IPS-15b (cell line): ENCODE data around the gene JARID2.

Experiments used
- H3K27me3 ChIP-seq: one replicate; pipeline ENCODE4 v1.6.1; 2013; ENCODE audit warnings: low read length; ENCODE audit not compliant: control insufficient read depth, insufficient read depth
- H3K36me3 ChIP-seq: one replicate; pipeline ENCODE4 v1.6.1; 2013; ENCODE audit warnings: low read length; ENCODE audit not compliant: control insufficient read depth, insufficient read depth
- H3K4me1 ChIP-seq: one replicate; pipeline ENCODE4 v1.6.1; 2013; ENCODE audit warnings: mild to moderate bottlenecking, low read length; ENCODE audit not compliant: control insufficient read depth, insufficient read depth
- H3K4me3 ChIP-seq: one replicate; pipeline ENCODE4 v1.5.1; 2013; ENCODE audit warnings: low read depth, low read length
- H3K9ac ChIP-seq: one replicate; pipeline ENCODE4 v1.6.1; 2013; ENCODE audit warnings: low read depth, mild to moderate bottlenecking, low read length
- H3K9me3 ChIP-seq: one replicate; pipeline ENCODE4 v1.6.1; 2013; ENCODE audit warnings: mild to moderate bottlenecking, low read length; ENCODE audit not compliant: control insufficient read depth, insufficient read depth

JARID2 gene

DNA sequence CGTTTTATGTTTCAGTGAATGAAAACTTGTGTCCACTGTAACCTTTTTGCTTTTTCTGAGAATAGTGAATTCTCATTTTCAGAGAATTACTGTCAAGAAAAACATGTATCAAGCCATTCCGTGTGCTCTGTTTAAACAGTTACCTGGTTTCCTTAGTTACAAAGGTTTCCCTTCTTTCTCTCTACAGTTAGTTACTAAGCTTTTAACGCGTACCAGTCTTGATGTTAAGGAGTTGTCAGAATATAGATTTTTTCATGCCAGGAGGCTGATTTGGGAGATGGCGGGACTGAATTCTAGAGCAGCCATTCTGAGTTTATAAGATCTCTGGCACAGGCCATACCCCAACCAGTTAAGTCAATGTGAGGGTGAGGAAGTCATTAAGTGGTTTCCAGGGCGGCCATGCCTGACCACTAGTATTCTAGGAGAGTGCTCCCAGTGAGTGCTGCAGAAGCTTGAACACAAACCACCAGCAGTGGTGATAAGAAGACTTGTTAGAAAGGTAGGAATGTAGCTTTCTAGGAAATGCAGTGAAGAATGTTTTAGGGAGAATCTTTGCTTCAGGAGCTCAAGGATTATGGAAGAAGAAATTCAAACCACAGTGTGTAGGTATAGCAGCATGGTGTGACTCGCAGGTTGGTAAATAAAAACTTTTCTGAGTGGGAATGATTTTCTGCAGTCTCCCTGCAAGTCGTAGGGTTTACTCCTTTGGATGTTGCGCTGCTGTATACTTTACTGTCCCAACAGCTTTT, 112.9 kb downstream of the JARID2 start:
- Histone ChIP-seq H3K4me3 (no peak overlapping the region), H3K27me3 (no peaks in the 10 kb centered on the region), H3K4me1 (peaks cover 60% of the 10 kb centered on the region)

DNA sequence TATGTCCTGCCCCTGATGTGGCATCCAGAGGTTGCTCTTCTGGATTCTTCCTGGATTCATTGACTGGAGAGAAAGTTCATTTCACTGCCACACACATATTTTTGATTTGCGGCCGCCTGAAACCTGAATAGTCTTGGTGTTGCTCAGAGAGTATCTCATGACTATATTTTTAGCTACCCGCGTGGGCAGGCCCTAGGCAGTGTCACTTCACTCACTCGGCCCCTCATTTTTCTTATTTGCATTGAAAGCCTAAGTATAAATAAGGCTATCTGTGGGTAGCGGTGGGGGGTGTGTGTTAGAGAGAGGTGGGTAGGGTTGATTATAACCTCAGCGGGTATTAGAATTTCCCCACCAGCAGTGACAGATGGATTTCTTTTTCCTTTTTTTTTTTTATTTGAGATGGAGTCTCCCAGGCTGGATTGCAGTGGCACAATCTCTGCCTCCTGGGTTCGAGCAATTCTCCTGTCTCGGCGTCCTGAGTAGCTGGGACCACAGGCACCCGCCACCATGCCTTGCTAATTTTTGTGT, 113.5 kb downstream of the JARID2 start:
- Histone ChIP-seq H3K9ac (no peak overlapping the region), H3K27me3 (no peaks in the 10 kb centered on the region), H3K4me1 (peaks cover 62% of the 10 kb centered on the region), H3K36me3 (peaks cover under 1% of the 10 kb centered on the region), H3K4me3 (no peak overlapping the region), H3K9me3 (no peaks in the 10 kb centered on the region)

More for the DNA sequence above, 112.9 kb downstream of the JARID2 start:
- Histone ChIP-seq H3K9me3 (no peaks in the 10 kb centered on the region), H3K36me3 (peaks cover 6% of the 10 kb centered on the region), H3K9ac (no peak overlapping the region)

DNA sequence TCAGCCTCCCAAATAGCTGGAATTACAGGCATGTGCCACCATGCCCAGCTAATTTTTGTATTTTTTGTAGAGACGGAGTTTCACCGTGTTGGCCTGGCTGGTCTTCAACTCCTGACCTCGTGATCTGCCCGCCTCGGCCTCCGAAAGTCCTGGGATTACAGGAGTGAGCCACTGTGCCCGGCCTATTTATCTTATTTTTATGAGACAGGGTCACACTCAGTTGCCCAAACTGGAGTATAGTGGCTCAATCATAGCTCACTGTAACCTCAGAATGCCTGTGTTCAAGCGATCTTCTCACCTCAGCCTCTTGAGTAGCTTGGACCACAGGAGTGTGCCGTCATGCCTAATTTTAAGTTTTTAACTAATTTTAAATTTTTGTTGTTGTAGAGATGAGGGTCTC, 114.4 kb downstream of the JARID2 start:
- Histone ChIP-seq H3K27me3 (no peaks in the 10 kb centered on the region), H3K4me1 (peaks cover 66% of the 10 kb centered on the region), H3K36me3 (no peaks in the 10 kb centered on the region), H3K4me3 (no peak overlapping the region), H3K9me3 (no peaks in the 10 kb centered on the region), H3K9ac (no peak overlapping the region)

DNA sequence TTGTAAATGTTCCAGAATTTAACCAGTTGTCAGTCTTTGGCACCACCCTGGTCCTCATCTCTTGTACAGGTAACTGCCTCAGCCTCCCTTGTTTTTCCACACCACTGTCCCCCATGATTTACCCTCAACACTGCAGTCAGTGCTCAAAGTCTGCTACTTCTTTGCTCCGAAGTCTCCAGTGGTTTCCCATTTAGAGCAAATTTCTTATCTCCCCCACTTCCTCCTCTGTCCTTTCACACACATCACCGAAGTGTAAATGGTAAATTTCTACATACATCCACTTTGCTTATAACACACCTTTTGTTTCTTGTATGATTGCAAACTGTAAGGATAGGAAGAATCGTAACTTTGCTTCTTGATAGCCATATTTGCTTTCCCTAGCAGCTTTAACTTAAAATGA, 115.3 kb downstream of the JARID2 start:
- Histone ChIP-seq H3K9me3 (no peaks in the 10 kb centered on the region), H3K27me3 (no peaks in the 10 kb centered on the region), H3K4me3 (no peak overlapping the region), H3K36me3 (no peaks in the 10 kb centered on the region), H3K4me1 (peaks cover 68% of the 10 kb centered on the region), H3K9ac (no peak overlapping the region)

DNA sequence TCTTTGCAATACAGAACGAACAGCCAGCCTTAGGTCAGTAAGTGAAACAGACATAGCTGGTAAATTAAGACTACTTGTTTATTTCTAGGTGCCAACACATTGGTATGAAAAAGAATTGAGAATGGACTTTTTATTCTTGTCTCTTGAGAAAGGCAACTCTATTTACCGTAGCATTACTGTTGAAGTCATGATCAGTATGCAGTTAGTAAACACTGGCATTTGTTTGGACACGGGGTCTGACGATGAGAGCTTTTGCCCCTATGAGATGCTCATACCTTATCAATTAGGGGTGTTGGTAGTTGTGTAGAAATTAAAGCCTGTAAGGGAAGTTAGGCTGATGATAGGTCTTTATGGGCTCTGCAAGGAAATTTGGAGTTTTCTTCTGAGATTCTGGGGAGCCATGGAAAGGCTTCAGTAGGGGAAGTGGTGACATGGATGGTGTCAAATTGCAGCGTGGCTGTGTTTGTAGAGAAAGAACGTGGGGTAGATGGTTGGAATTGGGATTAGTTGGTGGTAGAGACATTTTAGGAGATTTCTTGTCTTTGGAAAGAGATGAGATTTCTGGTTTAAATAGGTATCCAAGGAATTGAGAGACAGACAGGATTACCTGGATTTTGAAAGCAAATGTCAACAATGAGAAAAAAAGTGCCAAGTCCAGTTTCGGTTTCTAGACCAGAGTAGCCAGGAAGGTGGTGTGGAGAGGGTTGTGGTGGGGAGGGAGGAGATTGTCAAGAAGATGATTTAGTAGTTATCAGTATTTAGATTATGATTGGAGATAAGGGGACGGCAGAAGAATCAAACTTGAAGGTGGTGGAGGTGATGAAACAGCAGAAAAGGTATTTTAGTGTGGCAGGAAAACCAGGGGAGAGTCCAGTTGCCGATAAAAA, 116.6 kb downstream of the JARID2 start:
- Histone ChIP-seq H3K4me3 (no peak overlapping the region), H3K27me3 (no peaks in the 10 kb centered on the region), H3K9me3 (no peaks in the 10 kb centered on the region), H3K4me1 (peaks cover 72% of the 10 kb centered on the region), H3K9ac (no peak overlapping the region), H3K36me3 (no peaks in the 10 kb centered on the region)

DNA sequence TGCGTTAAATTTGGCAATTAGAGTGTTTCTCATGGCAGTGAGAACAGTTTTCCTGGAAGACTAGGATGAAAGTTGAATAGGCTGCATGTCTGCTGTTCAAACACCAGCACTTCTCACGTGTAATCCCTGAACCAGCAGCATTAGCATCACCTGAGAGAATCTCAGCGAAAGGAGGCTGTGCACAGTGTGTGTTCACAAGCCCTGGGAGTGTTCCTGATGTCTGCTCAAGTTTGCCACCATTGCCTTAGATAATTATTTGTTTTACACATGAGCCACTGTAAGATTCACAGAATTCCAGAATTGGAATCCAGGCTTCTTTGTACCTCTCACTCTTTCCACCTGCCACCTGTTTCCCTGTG, 117.3 kb downstream of the JARID2 start:
- Histone ChIP-seq H3K4me3 (no peak overlapping the region), H3K9ac (no peak overlapping the region), H3K36me3 (no peaks in the 10 kb centered on the region), H3K9me3 (no peaks in the 10 kb centered on the region), H3K27me3 (no peaks in the 10 kb centered on the region), H3K4me1 (peaks cover 68% of the 10 kb centered on the region)

DNA sequence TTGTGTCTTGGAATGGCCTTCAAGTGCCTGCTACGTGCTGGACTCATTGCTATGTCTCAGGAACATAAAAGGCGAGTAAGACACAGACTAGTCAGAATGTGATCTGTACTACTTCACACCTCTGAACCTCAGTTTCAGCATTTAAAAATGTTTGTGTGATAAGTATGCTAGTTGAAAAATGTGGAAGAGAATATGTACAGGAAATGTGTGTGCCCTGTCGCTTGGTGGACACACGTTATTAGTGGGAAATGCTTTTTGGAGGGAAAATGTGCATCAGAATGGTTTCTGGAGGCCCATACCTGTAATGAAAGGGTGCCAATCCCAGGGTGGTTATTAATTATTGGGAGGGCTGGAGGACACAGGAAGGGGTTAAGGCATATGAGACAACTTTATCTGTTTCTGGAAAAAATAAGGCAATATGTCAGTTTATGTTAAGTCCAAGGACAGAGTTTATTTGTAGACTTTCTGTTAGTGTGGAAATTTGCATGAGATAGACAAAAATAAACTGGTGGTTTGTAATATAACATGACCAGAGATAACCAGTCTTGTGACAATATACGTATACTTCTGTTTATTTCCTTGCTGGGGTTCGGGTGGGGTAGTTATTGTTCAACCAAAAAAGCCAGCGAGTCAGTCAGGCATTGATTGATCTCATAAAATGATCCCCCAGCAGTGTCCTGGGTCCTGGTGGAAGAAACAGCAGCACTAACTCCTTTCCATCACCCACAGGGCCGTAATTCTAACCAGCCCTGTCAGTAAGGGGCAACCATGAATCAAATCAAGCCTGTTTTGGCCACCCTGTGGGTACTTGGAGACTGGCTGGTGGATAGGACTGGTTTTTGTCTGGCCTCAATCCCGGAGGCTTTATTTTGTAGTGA, 117.9 kb downstream of the JARID2 start:
- Histone ChIP-seq H3K9ac (no peak overlapping the region), H3K27me3 (no peaks in the 10 kb centered on the region), H3K4me1 (peaks cover 66% of the 10 kb centered on the region), H3K9me3 (no peaks in the 10 kb centered on the region), H3K36me3 (no peaks in the 10 kb centered on the region), H3K4me3 (no peak overlapping the region)

DNA sequence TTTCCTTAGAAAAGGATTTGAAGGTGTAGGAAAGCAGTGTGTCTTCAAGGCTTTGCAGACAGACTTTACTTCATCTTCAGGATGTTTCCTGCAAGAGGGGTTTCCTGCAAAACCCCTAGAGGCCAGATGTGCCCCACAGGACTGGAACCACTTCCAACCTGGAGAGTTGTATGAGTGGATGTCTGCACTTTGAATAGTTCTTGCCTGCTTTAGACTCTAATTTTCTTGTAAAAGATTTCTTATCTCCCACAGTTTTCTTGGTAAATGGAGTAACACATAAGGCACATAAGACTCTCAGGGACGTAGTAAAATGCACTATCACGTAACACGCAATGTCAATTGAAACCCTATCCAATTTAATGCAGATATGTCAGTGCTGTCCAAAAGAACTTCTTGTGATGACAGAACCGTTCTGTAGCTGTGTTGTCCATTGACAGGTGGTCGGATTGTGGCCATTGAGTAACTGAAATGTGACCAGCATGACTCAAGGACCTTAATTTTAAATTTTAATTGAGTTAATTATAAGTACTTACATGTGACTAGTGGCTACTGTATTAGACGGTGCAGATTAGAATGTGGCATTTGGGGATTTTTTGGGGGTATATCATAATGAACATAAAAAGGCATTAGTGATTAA, 118.7 kb downstream of the JARID2 start:
- no peak overlapping the region for H3K9ac ChIP-seq
- H3K36me3 ChIP-seq: no peaks in the 10 kb centered on the region
- H3K9me3 ChIP-seq: no peaks in the 10 kb centered on the region
- peaks cover 63% of the 10 kb centered on the region for H3K4me1 ChIP-seq
- no peak overlapping the region for H3K4me3 ChIP-seq
- no peaks in the 10 kb centered on the region for H3K27me3 ChIP-seq

DNA sequence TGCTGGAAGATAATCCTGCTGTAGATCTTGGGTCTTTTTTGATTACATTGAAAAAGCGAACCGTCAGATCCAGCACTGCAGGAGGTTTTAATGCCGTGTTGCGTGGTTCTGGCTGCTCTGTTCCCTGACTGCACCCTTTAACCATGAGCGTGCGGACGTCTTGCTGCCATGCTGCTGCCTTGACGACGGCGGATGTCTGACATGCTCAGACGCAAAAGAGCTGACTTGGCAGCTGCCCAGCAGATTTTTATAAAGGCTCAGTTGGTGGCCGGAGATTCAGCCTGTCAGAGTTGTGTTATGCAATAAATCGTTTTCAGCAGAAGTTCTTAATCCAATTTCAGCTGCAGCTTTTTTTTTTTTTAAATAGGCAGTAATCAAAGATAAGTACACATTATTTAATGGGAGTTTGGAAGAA, 119.4 kb downstream of the JARID2 start:
- H3K4me1 ChIP-seq: peaks cover 67% of the 10 kb centered on the region
- H3K27me3 ChIP-seq: no peaks in the 10 kb centered on the region

DNA sequence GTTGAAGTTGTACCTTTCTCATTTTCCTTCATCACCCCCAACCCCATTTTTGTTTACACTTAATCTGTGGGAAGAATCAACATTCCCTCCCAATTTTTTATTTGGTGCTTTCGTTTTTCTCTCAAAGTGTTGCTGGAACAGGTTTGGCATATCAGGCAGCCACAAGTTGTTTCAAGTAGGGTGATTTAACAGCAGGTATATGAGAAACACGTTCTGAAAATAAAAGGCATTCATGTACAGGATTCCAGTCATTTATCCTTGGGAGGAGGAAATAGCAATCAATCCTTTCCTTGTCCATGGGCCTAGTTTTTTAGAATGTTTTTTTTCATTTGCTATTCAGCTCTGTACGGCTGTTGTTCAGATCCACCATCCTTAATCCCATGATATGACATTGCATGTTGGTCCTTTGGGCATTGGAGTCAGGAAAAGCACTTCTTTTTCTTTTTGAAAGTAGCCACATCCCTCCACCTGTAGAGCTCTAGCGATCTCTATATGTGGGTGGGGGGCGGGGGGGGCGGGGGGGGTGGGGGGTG, 120.2 kb downstream of the JARID2 start:
- no peaks in the 10 kb centered on the region for H3K27me3 ChIP-seq
- H3K9me3 ChIP-seq: no peaks in the 10 kb centered on the region
- no peak overlapping the region for H3K4me3 ChIP-seq
- H3K4me1 ChIP-seq: peaks cover 59% of the 10 kb centered on the region
- no peaks in the 10 kb centered on the region for H3K36me3 ChIP-seq
- no peak overlapping the region for H3K9ac ChIP-seq

More for the DNA sequence above, 119.4 kb downstream of the JARID2 start:
- Histone ChIP-seq H3K4me3 (no peak overlapping the region), H3K9me3 (no peaks in the 10 kb centered on the region), H3K36me3 (no peaks in the 10 kb centered on the region), H3K9ac (no peak overlapping the region)

DNA sequence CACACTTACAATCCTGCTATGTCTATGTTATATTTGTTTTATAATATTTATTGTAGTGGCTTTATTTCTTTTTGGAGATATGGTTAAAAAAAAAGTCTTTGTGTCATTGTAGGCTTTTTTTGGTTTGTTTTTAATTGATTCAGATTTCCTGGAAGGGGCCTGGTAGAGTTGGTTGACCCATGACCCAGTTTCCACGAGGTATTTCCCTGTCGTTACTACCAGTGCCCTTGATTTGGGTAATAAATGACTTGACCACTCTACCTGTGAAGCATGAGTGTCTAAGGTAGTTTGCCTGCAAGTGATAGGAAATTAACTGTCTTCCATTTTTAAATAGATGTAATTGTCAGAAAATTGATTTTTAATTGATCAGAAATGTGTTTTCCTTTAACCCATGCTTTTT, 121.0 kb downstream of the JARID2 start:
- no peaks in the 10 kb centered on the region for H3K27me3 ChIP-seq
- no peaks in the 10 kb centered on the region for H3K9me3 ChIP-seq
- no peaks in the 10 kb centered on the region for H3K36me3 ChIP-seq
- no peak overlapping the region for H3K4me3 ChIP-seq
- H3K9ac ChIP-seq: no peak overlapping the region
- peaks cover 58% of the 10 kb centered on the region for H3K4me1 ChIP-seq
